Parietal lobe (tissue), 1 donor: ENCODE results near the gene BMAL2. TPM values are rescaled to one million over a fixed set of nuclear protein-coding genes. Genes with fewer than 3 reads are reported as not detected.

Experiments
- total RNA-seq: library from RNA; depleted of rRNA; stranded (reverse); fragments of >200 nt; gene quantifications from one replicate; pipeline ENCODE4 v1.2.3, GENCODE V29; 2014

BMAL2 gene
- total RNA-seq = 29.1 TPM

GRCh38 chr12:27332714-27333402 is at the start of gene BMAL2:
Gene BMAL2 (plus strand): TSS chr12:27332836. CDS start chr12:27333073, 237 bp downstream.

Other genes starting within 250 kb of the BMAL2 start
- gene STK38L, start 88.5 kb upstream of the BMAL2 start, total RNA-seq = 25.0 TPM
- 2.2 TPM for gene SMCO2, start 113.9 kb downstream of the BMAL2 start, total RNA-seq
- gene PPFIBP1, start 191.4 kb downstream of the BMAL2 start, total RNA-seq = 164 TPM